Calu3 (cell line): Measurements from ENCODE around the gene PSD4. TPM values are rescaled to one million over a fixed set of nuclear protein-coding genes. Genes with fewer than 3 reads are reported as not detected.
A peak's percentile ranks its signal among the peaks of the same experiment; 100 is the strongest.

Source experiments
- BruUV-seq: library from RNA; stranded (reverse); fragments of 400-500 nt; replicated peaks from 2 replicates; lab custom pipeline; 2021; lab: Mats Ljungman, UMichigan
- CTCF ChIA-PET: fragments of 300-600 bp; sonication (Branson Sonifier 250); formaldehyde crosslinking; loops from one replicate; lab custom pipeline; 2022; ENCODE audit warnings: antibody characterized with exemption; lab: Charles Lee
- DNase-seq: peaks from one replicate; pipeline ENCODE4 v3.0.0; 2022
- H3K27ac Mint-ChIP-seq: one replicate; pipeline ENCODE4 v1.8.0; 2022; ENCODE audit warnings: mixed read lengths; ENCODE audit not compliant: unreplicated experiment
- H3K27me3 Mint-ChIP-seq: one replicate; pipeline ENCODE4 v1.8.0; 2022; ENCODE audit warnings: mixed read lengths; ENCODE audit not compliant: unreplicated experiment
- H3K36me3 Mint-ChIP-seq: one replicate; pipeline ENCODE4 v1.8.0; 2022; ENCODE audit warnings: mild to moderate bottlenecking, moderate library complexity, mixed read lengths; ENCODE audit not compliant: insufficient read depth, unreplicated experiment
- H3K4me1 Mint-ChIP-seq: one replicate; pipeline ENCODE4 v1.8.0; 2022; ENCODE audit warnings: mild to moderate bottlenecking, low read depth, mixed read lengths; ENCODE audit not compliant: unreplicated experiment
- H3K4me3 Mint-ChIP-seq: one replicate; pipeline ENCODE4 v1.8.0; 2022; ENCODE audit warnings: mild to moderate bottlenecking, low read depth, moderate library complexity, mixed read lengths; ENCODE audit not compliant: unreplicated experiment
- H3K9me3 Mint-ChIP-seq: one replicate; pipeline ENCODE4 v1.8.0; 2022; ENCODE audit warnings: low read depth, mixed read lengths; ENCODE audit not compliant: unreplicated experiment
- CTCF ChIP-seq: fragments of 200-600 bp; IDR thresholded peaks from one replicate; pipeline ENCODE4 v1.8.0; 2022; ENCODE audit warnings: antibody characterized with exemption; ENCODE audit not compliant: unreplicated experiment
- intact Hi-C: fragments of 100-400 bp; cut with micrococcal nuclease; formaldehyde crosslinking; loops from one replicate; pipeline ENCODE4 v1.10.0; 2022; ENCODE audit not compliant: unreplicated experiment
- total RNA-seq: library from RNA; stranded (reverse); gene quantifications from 2 replicates; pipeline ENCODE4 v1.2.3, GENCODE V29; 2022

The PSD4 gene
- total RNA-seq, 1 experiment from 2014 or later, result 58.7 TPM

GRCh38 chr2:113253453-113253852, 79.7 kb downstream of the PSD4 start:
- no peak for DNase-seq
- H3K4me3 Mint-ChIP-seq, result no peak overlapping the region
- no peak overlapping the region for H3K27ac Mint-ChIP-seq
- peaks cover 22% of the 10 kb centered on the region for H3K4me1 Mint-ChIP-seq
- BruUV-seq, result no TSS peak
- CTCF ChIA-PET, result no interaction called here
- no peaks in the 10 kb centered on the region for H3K9me3 Mint-ChIP-seq
- H3K36me3 Mint-ChIP-seq, result peaks cover 20% of the 10 kb centered on the region
- no peak for TF ChIP-seq CTCF
- intact Hi-C loops, result no loop called here
- H3K27me3 Mint-ChIP-seq, result no peaks in the 10 kb centered on the region

GRCh38 chr2:113255140-113256070, 81.6 kb downstream of the PSD4 start:
- H3K27ac Mint-ChIP-seq, result no peak overlapping the region
- CTCF ChIA-PET, result interaction anchor here (0.5 to 1.0 kb wide), 4 partner anchors 12 to 178 kb away, joined by 3 read pairs; no protein-coding TSS in a partner anchor
- no peaks in the 10 kb centered on the region for H3K27me3 Mint-ChIP-seq
- BruUV-seq, result no TSS peak
- H3K4me1 Mint-ChIP-seq, result peaks cover 21% of the 10 kb centered on the region
- H3K36me3 Mint-ChIP-seq, result peaks cover 36% of the 10 kb centered on the region
- intact Hi-C loops, result no loop called here
- no peaks in the 10 kb centered on the region for H3K9me3 Mint-ChIP-seq
- H3K4me3 Mint-ChIP-seq, result no peak overlapping the region
- no peak for DNase-seq
- no peak for TF ChIP-seq CTCF

- no peak for DNase-seq
- intact Hi-C loops, result no loop called here
- no TSS peak for BruUV-seq
- CTCF ChIA-PET, result interaction anchor here (1.6 to 1.9 kb wide), 2 partner anchors 15 to 17 kb away, joined by 4 read pairs; no protein-coding TSS in a partner anchor
- Mint-ChIP-seq H3K27me3 (no peaks in the 10 kb centered on the region), H3K4me1 (peaks cover 11% of the 10 kb centered on the region), H3K4me3 (no peak overlapping the region), H3K27ac (no peak overlapping the region), H3K36me3 (peaks cover 34% of the 10 kb centered on the region), H3K9me3 (no peaks in the 10 kb centered on the region)
- TF ChIP-seq CTCF, result no peak
These were observed 83.9 kb downstream of the PSD4 start for GRCh38 chr2:113257516-113258264.

GRCh38 chr2:113258471-113259147, 84.8 kb downstream of the PSD4 start:
- no peak for DNase-seq
- H3K36me3 Mint-ChIP-seq, result peaks cover 31% of the 10 kb centered on the region
- peaks cover 3% of the 10 kb centered on the region for H3K4me1 Mint-ChIP-seq
- no TSS peak for BruUV-seq
- no peaks in the 10 kb centered on the region for H3K9me3 Mint-ChIP-seq
- intact Hi-C loops, result no loop called here
- CTCF ChIA-PET, result interaction anchor here (1.6 kb wide), 1 partner anchor 18 kb away, joined by 4 read pairs; no protein-coding TSS in a partner anchor
- H3K27me3 Mint-ChIP-seq, result no peaks in the 10 kb centered on the region
- peak overlapping the region; percentile 10 for H3K27ac Mint-ChIP-seq
- H3K4me3 Mint-ChIP-seq, result no peak overlapping the region
- TF ChIP-seq CTCF, result no peak
